ENCODE data around the gene L3HYPDH.
"Not testable (repeated sequence)": the region's sequence is repeated elsewhere in the genome, so short reads cannot be mapped to it uniquely, and the experiment has no call there.

The L3HYPDH gene

GRCh38 chr14:59450716-59451115 lies 33.5 kb downstream of the L3HYPDH start:
- DNase-seq = no peak
- H3K23ac ChIP-seq (ENCODE audit: low read length) = no peak overlapping the region
- no peak overlapping the region for H2BK120ac ChIP-seq (ENCODE audit: low read depth, low read length)
- H3K4ac ChIP-seq (ENCODE audit: low read depth, low read length) = no peak overlapping the region
- no peak overlapping the region for H2BK15ac ChIP-seq (replicated peaks; ENCODE audit: low read depth)
- H3K36me3 ChIP-seq (ENCODE audit: control insufficient read depth, insufficient read depth, low read length) = no peaks in the 10 kb centered on the region
- no peak overlapping the region for H2AK5ac ChIP-seq (ENCODE audit: low read length)
- H3K79me2 ChIP-seq (ENCODE audit: control insufficient read depth, insufficient read depth, low read length) = no peaks in the 10 kb centered on the region
- no peaks in the 10 kb centered on the region for H3K4me1 ChIP-seq (ENCODE audit: control insufficient read depth, low read depth, low read length)
- H3K27ac ChIP-seq (ENCODE audit: low read depth, low read length) = no peak overlapping the region
- no peak overlapping the region for H4K8ac ChIP-seq (ENCODE audit: low read depth, low read length)
- no peak overlapping the region for H3K4me2 ChIP-seq (ENCODE audit: low read length)
- no peak overlapping the region for H3K9ac ChIP-seq (ENCODE audit: low read length)
- no peaks in the 10 kb centered on the region for H3K79me1 ChIP-seq (ENCODE audit: low read length)
- no CpG with 5 or more reads among the region's 3 CpGs for WGBS (ENCODE audit: extremely low coverage, insufficient coverage, low lambda C conversion rate)
- no peak overlapping the region for H4K5ac ChIP-seq (ENCODE audit: low read length)
- no peaks in the 10 kb centered on the region for H3K27me3 ChIP-seq (ENCODE audit: insufficient read depth, low read length, poor library complexity)
- H3K56ac ChIP-seq (ENCODE audit: low read length) = no peak overlapping the region
- no peak overlapping the region for H2BK5ac ChIP-seq (ENCODE audit: low read length)
- no peak overlapping the region for H3K4me3 ChIP-seq (ENCODE audit: low read length)
- no peak overlapping the region for H3K18ac ChIP-seq (ENCODE audit: low read length)

GRCh38 chr14:59448673-59449072 lies 35.5 kb downstream of the L3HYPDH start:
- H3K56ac ChIP-seq (ENCODE audit: low read length); H3K27ac ChIP-seq (ENCODE audit: low read depth, low read length); H3K4me1 ChIP-seq (ENCODE audit: control insufficient read depth, low read depth, low read length); H3K79me2 ChIP-seq (ENCODE audit: control insufficient read depth, insufficient read depth, low read length); H2BK5ac ChIP-seq (ENCODE audit: low read length); H4K5ac ChIP-seq (ENCODE audit: low read length); H2BK15ac ChIP-seq (replicated peaks; ENCODE audit: low read depth); H3K18ac ChIP-seq (ENCODE audit: low read length); DNase-seq; H2BK120ac ChIP-seq (ENCODE audit: low read depth, low read length); H3K27me3 ChIP-seq (ENCODE audit: insufficient read depth, low read length, poor library complexity); H3K79me1 ChIP-seq (ENCODE audit: low read length); H3K9ac ChIP-seq (ENCODE audit: low read length); H3K36me3 ChIP-seq (ENCODE audit: control insufficient read depth, insufficient read depth, low read length); H3K23ac ChIP-seq (ENCODE audit: low read length); H2AK5ac ChIP-seq (ENCODE audit: low read length); H4K8ac ChIP-seq (ENCODE audit: low read depth, low read length); H3K4me2 ChIP-seq (ENCODE audit: low read length); H3K4ac ChIP-seq (ENCODE audit: low read depth, low read length); H3K4me3 ChIP-seq (ENCODE audit: low read length): not testable (repeated sequence)
- no CpG with 5 or more reads among the region's 2 CpGs for WGBS (ENCODE audit: extremely low coverage, insufficient coverage, low lambda C conversion rate)

- no peak overlapping the region for H3K18ac ChIP-seq (ENCODE audit: low read length)
These were observed 44.8 kb downstream of the L3HYPDH start for GRCh38 chr14:59439256-59439965.

GRCh38 chr14:59438195-59438647 lies 46.0 kb downstream of the L3HYPDH start:
- Histone ChIP-seq H3K79me1 (ENCODE audit: low read length) (no peaks in the 10 kb centered on the region), H3K9ac (ENCODE audit: low read length) (no peak overlapping the region), H3K36me3 (ENCODE audit: control insufficient read depth, insufficient read depth, low read length) (no peaks in the 10 kb centered on the region), H4K8ac (ENCODE audit: low read depth, low read length) (no peak overlapping the region), H2BK5ac (ENCODE audit: low read length) (no peak overlapping the region), H3K79me2 (ENCODE audit: control insufficient read depth, insufficient read depth, low read length) (no peaks in the 10 kb centered on the region), H3K4me1 (ENCODE audit: control insufficient read depth, low read depth, low read length) (no peaks in the 10 kb centered on the region), H3K56ac (ENCODE audit: low read length) (no peak overlapping the region), H2AK5ac (ENCODE audit: low read length) (no peak overlapping the region), H3K23ac (ENCODE audit: low read length) (no peak overlapping the region), H3K4ac (ENCODE audit: low read depth, low read length) (no peak overlapping the region), H3K4me3 (ENCODE audit: low read length) (no peak overlapping the region), H4K5ac (ENCODE audit: low read length) (no peak overlapping the region), H3K27ac (ENCODE audit: low read depth, low read length) (no peak overlapping the region), H2BK15ac (replicated peaks; ENCODE audit: low read depth) (no peak overlapping the region), H3K27me3 (ENCODE audit: insufficient read depth, low read length, poor library complexity) (no peaks in the 10 kb centered on the region), H3K18ac (ENCODE audit: low read length) (no peak overlapping the region), H3K4me2 (ENCODE audit: low read length) (no peak overlapping the region), H2BK120ac (ENCODE audit: low read depth, low read length) (no peak overlapping the region)
- no CpG with 5 or more reads among the region's 1 CpG for WGBS (ENCODE audit: extremely low coverage, insufficient coverage, low lambda C conversion rate)
- DNase-seq = no peak

More at GRCh38 chr14:59439256-59439965, 44.8 kb downstream of the L3HYPDH start:
- DNase-seq = no peak
- H3K36me3 ChIP-seq (ENCODE audit: control insufficient read depth, insufficient read depth, low read length) = no peaks in the 10 kb centered on the region
- no peak overlapping the region for H3K4ac ChIP-seq (ENCODE audit: low read depth, low read length)
- no peak overlapping the region for H3K9ac ChIP-seq (ENCODE audit: low read length)
- no peaks in the 10 kb centered on the region for H3K79me2 ChIP-seq (ENCODE audit: control insufficient read depth, insufficient read depth, low read length)
- no peak overlapping the region for H2BK15ac ChIP-seq (replicated peaks; ENCODE audit: low read depth)
- H3K4me1 ChIP-seq (ENCODE audit: control insufficient read depth, low read depth, low read length) = no peaks in the 10 kb centered on the region
- H3K27me3 ChIP-seq (ENCODE audit: insufficient read depth, low read length, poor library complexity) = no peaks in the 10 kb centered on the region
- no peak overlapping the region for H3K4me2 ChIP-seq (ENCODE audit: low read length)
- no peak overlapping the region for H3K56ac ChIP-seq (ENCODE audit: low read length)
- no peak overlapping the region for H2BK120ac ChIP-seq (ENCODE audit: low read depth, low read length)
- H3K4me3 ChIP-seq (ENCODE audit: low read length) = no peak overlapping the region
- H3K79me1 ChIP-seq (ENCODE audit: low read length) = no peaks in the 10 kb centered on the region
- H3K23ac ChIP-seq (ENCODE audit: low read length) = no peak overlapping the region
- H4K8ac ChIP-seq (ENCODE audit: low read depth, low read length) = no peak overlapping the region
- H2AK5ac ChIP-seq (ENCODE audit: low read length) = no peak overlapping the region
- no peak overlapping the region for H3K27ac ChIP-seq (ENCODE audit: low read depth, low read length)
- H4K5ac ChIP-seq (ENCODE audit: low read length) = no peak overlapping the region
- WGBS (ENCODE audit: extremely low coverage, insufficient coverage, low lambda C conversion rate) = no CpG with 5 or more reads among the region's 5 CpGs
- no peak overlapping the region for H2BK5ac ChIP-seq (ENCODE audit: low read length)

GRCh38 chr14:59435987-59436386 lies 48.2 kb downstream of the L3HYPDH start:
- no CpG with 5 or more reads among the region's 1 CpG for WGBS (ENCODE audit: extremely low coverage, insufficient coverage, low lambda C conversion rate)
- H3K18ac ChIP-seq (ENCODE audit: low read length) = no peak overlapping the region
- H3K9ac ChIP-seq (ENCODE audit: low read length) = no peak overlapping the region
- H3K79me1 ChIP-seq (ENCODE audit: low read length) = no peaks in the 10 kb centered on the region
- H3K4me3 ChIP-seq (ENCODE audit: low read length) = no peak overlapping the region
- H2BK5ac ChIP-seq (ENCODE audit: low read length) = no peak overlapping the region
- H3K27ac ChIP-seq (ENCODE audit: low read depth, low read length) = no peak overlapping the region
- no peak overlapping the region for H3K4ac ChIP-seq (ENCODE audit: low read depth, low read length)
- H3K4me1 ChIP-seq (ENCODE audit: control insufficient read depth, low read depth, low read length) = no peaks in the 10 kb centered on the region
- H3K56ac ChIP-seq (ENCODE audit: low read length) = no peak overlapping the region
- H2BK120ac ChIP-seq (ENCODE audit: low read depth, low read length) = no peak overlapping the region
- H3K4me2 ChIP-seq (ENCODE audit: low read length) = no peak overlapping the region
- no peak overlapping the region for H3K23ac ChIP-seq (ENCODE audit: low read length)
- no peak overlapping the region for H2AK5ac ChIP-seq (ENCODE audit: low read length)
- no peaks in the 10 kb centered on the region for H3K36me3 ChIP-seq (ENCODE audit: control insufficient read depth, insufficient read depth, low read length)
- no peak overlapping the region for H4K8ac ChIP-seq (ENCODE audit: low read depth, low read length)
- H2BK15ac ChIP-seq (replicated peaks; ENCODE audit: low read depth) = no peak overlapping the region
- H4K5ac ChIP-seq (ENCODE audit: low read length) = no peak overlapping the region
- H3K27me3 ChIP-seq (ENCODE audit: insufficient read depth, low read length, poor library complexity) = no peaks in the 10 kb centered on the region
- no peaks in the 10 kb centered on the region for H3K79me2 ChIP-seq (ENCODE audit: control insufficient read depth, insufficient read depth, low read length)
- no peak for DNase-seq

- Histone ChIP-seq H3K4ac (ENCODE audit: low read depth, low read length) (no peak overlapping the region), H3K56ac (ENCODE audit: low read length) (no peak overlapping the region), H2BK15ac (replicated peaks; ENCODE audit: low read depth) (no peak overlapping the region), H3K23ac (ENCODE audit: low read length) (no peak overlapping the region), H3K27ac (ENCODE audit: low read depth, low read length) (no peak overlapping the region), H3K36me3 (ENCODE audit: control insufficient read depth, insufficient read depth, low read length) (no peaks in the 10 kb centered on the region), H2BK5ac (ENCODE audit: low read length) (no peak overlapping the region), H4K8ac (ENCODE audit: low read depth, low read length) (no peak overlapping the region), H3K79me2 (ENCODE audit: control insufficient read depth, insufficient read depth, low read length) (no peaks in the 10 kb centered on the region), H2AK5ac (ENCODE audit: low read length) (no peak overlapping the region), H3K4me2 (ENCODE audit: low read length) (no peak overlapping the region), H3K27me3 (ENCODE audit: insufficient read depth, low read length, poor library complexity) (no peaks in the 10 kb centered on the region), H3K79me1 (ENCODE audit: low read length) (no peaks in the 10 kb centered on the region), H4K5ac (ENCODE audit: low read length) (no peak overlapping the region), H3K4me1 (ENCODE audit: control insufficient read depth, low read depth, low read length) (no peaks in the 10 kb centered on the region), H3K18ac (ENCODE audit: low read length) (no peak overlapping the region), H2BK120ac (ENCODE audit: low read depth, low read length) (no peak overlapping the region), H3K4me3 (ENCODE audit: low read length) (no peak overlapping the region), H3K9ac (ENCODE audit: low read length) (no peak overlapping the region)
- no peak for DNase-seq
- no CpG with 5 or more reads among the region's 3 CpGs for WGBS (ENCODE audit: extremely low coverage, insufficient coverage, low lambda C conversion rate)
These were observed 49.1 kb downstream of the L3HYPDH start for GRCh38 chr14:59435101-59435500.
